HepG2 (cell line): Measurements from ENCODE around the gene TTC28.

Experiments
- EZH2 ChIP-seq: conservative IDR thresholded peaks from 2 replicates; pipeline ENCODE4 v1.6.1; 2012; ENCODE audit warnings: mild to moderate bottlenecking, low read depth, low read length, moderate library complexity
- FIP1L1 ChIP-seq: fragments of 200-400 bp; formaldehyde crosslinking; IDR thresholded peaks from 2 replicates; pipeline ENCODE4 v1.6.1; 2018; ENCODE audit warnings: low read depth, mild to moderate bottlenecking, low read length, moderate library complexity, borderline replicate concordance; ENCODE audit not compliant: insufficient read depth
- JUND ChIP-seq: sonication (generic); formaldehyde crosslinking; IDR thresholded peaks from 2 replicates; pipeline ENCODE4 v1.8.0; 2022; ENCODE audit warnings: mild to moderate bottlenecking, missing genetic modification reagents
- MYC ChIP-seq: sonication (generic); formaldehyde crosslinking; IDR thresholded peaks from 2 replicates; pipeline ENCODE4 v1.9.0; 2021; ENCODE audit warnings: missing genetic modification reagents, borderline replicate concordance
- SMARCC2 ChIP-seq: fragments of 450-650 bp; IDR thresholded peaks from 2 replicates; pipeline ENCODE4 v1.6.1; 2017; ENCODE audit warnings: antibody characterized with exemption, mild to moderate bottlenecking
- TBL1XR1 ChIP-seq: fragments of 150-350 bp; IDR thresholded peaks from 2 replicates; pipeline ENCODE4 v1.6.1; 2014; ENCODE audit warnings: borderline replicate concordance, low read length; ENCODE audit not compliant: partially characterized antibody
- ZFP36 ChIP-seq: fragments of 150-350 bp; IDR thresholded peaks from 2 replicates; pipeline ENCODE4 v1.6.1; 2018; ENCODE audit warnings: borderline replicate concordance, low read length, low read depth; ENCODE audit not compliant: partially characterized antibody
- TF ChIP-seq, protein P1 (sequence below): sonication (generic); formaldehyde crosslinking; IDR thresholded peaks from 2 replicates; pipeline ENCODE4 v1.5.0; 2020; ENCODE audit warnings: mild to moderate bottlenecking, missing genetic modification reagents, moderate library complexity

DNA sequence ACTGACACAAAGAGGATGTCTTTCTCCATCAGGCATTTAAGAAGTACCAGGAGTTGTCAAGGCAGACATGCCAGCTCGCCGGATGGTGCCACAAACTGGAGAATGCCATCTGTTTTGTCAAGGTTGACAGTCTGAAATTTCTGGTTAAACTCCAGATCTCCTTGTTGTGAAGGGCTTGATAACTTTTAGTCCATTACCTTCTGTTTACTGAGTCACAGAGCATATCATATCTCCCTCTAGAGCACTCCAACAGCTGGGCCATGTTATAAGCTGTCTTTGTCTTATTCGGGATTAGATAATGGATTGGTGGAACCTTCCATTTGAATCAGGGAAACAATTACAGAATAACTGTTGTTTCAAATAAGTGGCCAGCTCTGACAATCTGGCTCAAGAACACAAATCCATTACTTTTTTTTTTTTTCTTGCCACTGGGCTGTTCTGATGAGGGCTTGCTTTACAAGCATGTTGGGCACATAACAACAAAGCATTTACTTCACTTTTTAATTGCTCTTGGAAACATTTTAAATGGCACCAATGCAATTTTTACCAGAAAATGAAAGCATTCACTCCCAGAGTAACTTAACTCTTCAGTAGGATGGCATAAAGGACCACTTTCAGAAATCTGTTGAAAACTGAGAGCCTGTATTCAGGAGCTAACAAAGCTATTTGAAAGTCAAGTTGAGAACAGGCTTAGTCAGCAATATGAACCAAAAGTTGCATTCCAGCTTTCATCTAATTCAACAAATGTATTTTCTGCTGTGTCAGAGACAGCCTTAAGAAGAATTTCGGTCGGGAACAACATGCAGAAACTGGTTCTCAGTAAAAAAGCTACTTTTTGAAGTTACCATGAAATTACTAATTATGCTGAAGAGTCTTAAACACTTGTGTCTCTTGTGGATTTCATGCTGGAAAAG is 533.0 kb downstream of the TTC28 start:
- TF ChIP-seq SMARCC2 (no peak), TBL1XR1 (no peak), ZFP36 (no peak), EZH2 (no peak), FIP1L1 (no peak), JUND (no peak), MYC (CRISPR knock-in tag) (no peak)
- TF ChIP-seq, protein P1, sequence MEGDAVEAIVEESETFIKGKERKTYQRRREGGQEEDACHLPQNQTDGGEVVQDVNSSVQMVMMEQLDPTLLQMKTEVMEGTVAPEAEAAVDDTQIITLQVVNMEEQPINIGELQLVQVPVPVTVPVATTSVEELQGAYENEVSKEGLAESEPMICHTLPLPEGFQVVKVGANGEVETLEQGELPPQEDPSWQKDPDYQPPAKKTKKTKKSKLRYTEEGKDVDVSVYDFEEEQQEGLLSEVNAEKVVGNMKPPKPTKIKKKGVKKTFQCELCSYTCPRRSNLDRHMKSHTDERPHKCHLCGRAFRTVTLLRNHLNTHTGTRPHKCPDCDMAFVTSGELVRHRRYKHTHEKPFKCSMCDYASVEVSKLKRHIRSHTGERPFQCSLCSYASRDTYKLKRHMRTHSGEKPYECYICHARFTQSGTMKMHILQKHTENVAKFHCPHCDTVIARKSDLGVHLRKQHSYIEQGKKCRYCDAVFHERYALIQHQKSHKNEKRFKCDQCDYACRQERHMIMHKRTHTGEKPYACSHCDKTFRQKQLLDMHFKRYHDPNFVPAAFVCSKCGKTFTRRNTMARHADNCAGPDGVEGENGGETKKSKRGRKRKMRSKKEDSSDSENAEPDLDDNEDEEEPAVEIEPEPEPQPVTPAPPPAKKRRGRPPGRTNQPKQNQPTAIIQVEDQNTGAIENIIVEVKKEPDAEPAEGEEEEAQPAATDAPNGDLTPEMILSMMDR (CRISPR knock-in tag), result no peak
